Neural progenitor cell (in vitro differentiated cells): Measurements from ENCODE around the gene PIP4K2A. TPM values are rescaled to one million over a fixed set of nuclear protein-coding genes. Genes with fewer than 3 reads are reported as not detected.
"Not testable (repeated sequence)": the region's sequence is repeated elsewhere in the genome, so short reads cannot be mapped to it uniquely, and the experiment has no call there.

ENCODE experiments used
- DNase-seq: peaks from one replicate; pipeline ENCODE4 v3.0.0-alpha.2; 2016; ENCODE audit warnings: low spot score
- H2AFZ ChIP-seq: fragments of 200-600 bp; sonication (generic); replicated peaks from 2 replicates; pipeline ENCODE4 v1.6.1; 2016; ENCODE audit warnings: antibody characterized with exemption
- H3F3A ChIP-seq: fragments of 200-600 bp; sonication (generic); 2 replicates; pipeline ENCODE4 v1.6.1; 2016; ENCODE audit warnings: antibody characterized with exemption, low read depth
- H3K27ac ChIP-seq: fragments of 200-600 bp; sonication (generic); 2 replicates; pipeline ENCODE4 v1.5.1; 2016; ENCODE audit warnings: mild to moderate bottlenecking
- H3K27me3 ChIP-seq: fragments of 200-600 bp; sonication (generic); 2 replicates; pipeline ENCODE4 v1.6.1; 2016; ENCODE audit warnings: mild to moderate bottlenecking, moderate library complexity
- H3K36me3 ChIP-seq: fragments of 200-600 bp; sonication (generic); 2 replicates; pipeline ENCODE4 v1.5.1; 2016
- H3K4me1 ChIP-seq: fragments of 200-600 bp; sonication (generic); 2 replicates; pipeline ENCODE4 v1.6.1; 2016; ENCODE audit warnings: mixed run types
- H3K4me2 ChIP-seq: fragments of 200-600 bp; sonication (generic); 2 replicates; pipeline ENCODE4 v1.6.1; 2016
- H3K4me3 ChIP-seq: fragments of 200-600 bp; sonication (generic); 2 replicates; pipeline ENCODE4 v1.5.1; 2016
- H3K79me2 ChIP-seq: fragments of 200-600 bp; sonication (generic); 2 replicates; pipeline ENCODE4 v1.6.1; 2016; ENCODE audit warnings: low read depth
- H3K9ac ChIP-seq: fragments of 200-600 bp; sonication (generic); 2 replicates; pipeline ENCODE4 v1.6.1; 2016
- H3K9me3 ChIP-seq: fragments of 200-600 bp; sonication (generic); 2 replicates; pipeline ENCODE4 v1.5.1; 2016; ENCODE audit warnings: low read depth
- H4K20me1 ChIP-seq: fragments of 200-600 bp; sonication (generic); 2 replicates; pipeline ENCODE4 v1.6.1; 2016; ENCODE audit warnings: low read depth
- H3K27ac Mint-ChIP-seq: 3 replicates; pipeline ENCODE4 v1.8.0; 2021; ENCODE audit warnings: mixed read lengths
- H3K27me3 Mint-ChIP-seq: 2 replicates; pipeline ENCODE4 v1.8.0; 2022; ENCODE audit warnings: low read depth, mild to moderate bottlenecking, inconsistent platforms, moderate library complexity, mixed read lengths; ENCODE audit not compliant: insufficient read depth
- H3K36me3 Mint-ChIP-seq: 3 replicates; pipeline ENCODE4 v1.8.0; 2021; ENCODE audit warnings: mixed read lengths
- H3K4me1 Mint-ChIP-seq: 3 replicates; pipeline ENCODE4 v1.8.0; 2021; ENCODE audit warnings: mixed read lengths
- H3K4me3 Mint-ChIP-seq: 3 replicates; pipeline ENCODE4 v1.8.0; 2021; ENCODE audit warnings: mild to moderate bottlenecking, moderate library complexity, mixed read lengths
- H3K9me3 Mint-ChIP-seq: 3 replicates; pipeline ENCODE4 v1.8.0; 2020; ENCODE audit warnings: mixed read lengths
- CTCF ChIP-seq: fragments of 200-600 bp; sonication (generic); IDR thresholded peaks from 2 replicates; pipeline ENCODE4 v1.5.1; 2017; ENCODE audit warnings: antibody characterized with exemption, mild to moderate bottlenecking
- EZH2 ChIP-seq: fragments of 200-600 bp; sonication (generic); IDR thresholded peaks from 2 replicates; pipeline ENCODE4 v1.6.1; 2017; ENCODE audit warnings: antibody characterized with exemption, mild to moderate bottlenecking, moderate library complexity
- EZH2phosphoT487 ChIP-seq: fragments of 200-600 bp; sonication (generic); IDR thresholded peaks from 2 replicates; pipeline ENCODE4 v1.6.1; 2017; ENCODE audit warnings: antibody characterized with exemption
- total RNA-seq: library from RNA; depleted of rRNA; stranded (reverse); fragments of >200 nt; gene quantifications from 2 replicates; pipeline ENCODE4 v1.2.3, GENCODE V29; 2015; ENCODE audit warnings: low replicate concordance

Gene PIP4K2A
- total RNA-seq, 1 donor from 2014 or later = 37.6 TPM

DNA sequence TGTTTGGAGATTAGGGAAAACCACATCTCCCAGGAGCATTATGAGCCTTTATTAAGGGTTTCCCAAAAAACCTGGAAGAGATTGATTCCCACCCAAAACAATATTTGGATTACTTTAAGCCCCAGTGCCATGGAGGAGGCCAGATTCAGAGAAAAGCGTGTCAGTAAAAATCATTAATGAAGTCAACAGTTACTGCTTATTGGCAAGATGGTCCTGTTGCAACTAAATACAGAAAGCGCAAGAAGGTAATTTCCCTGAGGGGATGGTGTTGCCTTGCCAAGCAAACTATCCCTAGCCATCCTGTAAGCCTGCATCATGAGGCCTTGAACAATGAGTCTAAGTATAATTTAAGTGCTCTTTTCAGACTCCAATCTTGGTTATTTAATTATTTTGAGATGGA lies 212.5 kb downstream of the PIP4K2A start:
- H3K27ac Mint-ChIP-seq = no peak overlapping the region
- Histone ChIP-seq H3K4me1 (peaks cover 8% of the 10 kb centered on the region), H3K36me3 (no peaks in the 10 kb centered on the region), H3K4me3 (no peak overlapping the region), H3K9me3 (no peaks in the 10 kb centered on the region), H3K4me2 (no peak overlapping the region), H4K20me1 (no peaks in the 10 kb centered on the region), H3K79me2 (no peaks in the 10 kb centered on the region), H3K27ac (no peak overlapping the region), H3F3A (no peaks in the 10 kb centered on the region), H3K27me3 (no peaks in the 10 kb centered on the region), H2AFZ (no peak overlapping the region), H3K9ac (no peak overlapping the region)
- no peak for TF ChIP-seq EZH2phosphoT487
- TF ChIP-seq EZH2 = no peak
- no peak for TF ChIP-seq CTCF
- no peak for DNase-seq
- no peaks in the 10 kb centered on the region for H3K9me3 Mint-ChIP-seq
- H3K36me3 Mint-ChIP-seq = no peaks in the 10 kb centered on the region
- H3K27me3 Mint-ChIP-seq = peaks cover 3% of the 10 kb centered on the region
- H3K4me1 Mint-ChIP-seq = peaks cover 17% of the 10 kb centered on the region
- no peak overlapping the region for H3K4me3 Mint-ChIP-seq

GRCh38 chr10:22501413-22501812 lies 213.0 kb downstream of the PIP4K2A start:
- Histone ChIP-seq H3K36me3 (no peaks in the 10 kb centered on the region), H3K4me3 (no peak overlapping the region), H3K4me1 (peaks cover 8% of the 10 kb centered on the region), H3K79me2 (no peaks in the 10 kb centered on the region), H3K9me3 (no peaks in the 10 kb centered on the region), H3F3A (no peaks in the 10 kb centered on the region), H4K20me1 (no peaks in the 10 kb centered on the region), H3K27me3 (no peaks in the 10 kb centered on the region), H3K27ac (no peak overlapping the region), H3K4me2 (no peak overlapping the region), H3K9ac (no peak overlapping the region), H2AFZ (no peak overlapping the region)
- Mint-ChIP-seq H3K4me1 (peaks cover 17% of the 10 kb centered on the region), H3K27ac (no peak overlapping the region), H3K27me3 (peaks cover 3% of the 10 kb centered on the region), H3K9me3 (no peaks in the 10 kb centered on the region), H3K4me3 (no peak overlapping the region), H3K36me3 (no peaks in the 10 kb centered on the region)
- no peak for TF ChIP-seq EZH2phosphoT487
- no peak for TF ChIP-seq CTCF
- TF ChIP-seq EZH2 = no peak
- no peak for DNase-seq

- Mint-ChIP-seq H3K27ac (no peak overlapping the region), H3K36me3 (no peaks in the 10 kb centered on the region), H3K27me3 (no peaks in the 10 kb centered on the region), H3K4me1 (peaks cover 17% of the 10 kb centered on the region), H3K9me3 (no peaks in the 10 kb centered on the region), H3K4me3 (no peak overlapping the region)
- Histone ChIP-seq H4K20me1 (no peaks in the 10 kb centered on the region), H3K4me2 (no peak overlapping the region), H3K27me3 (no peaks in the 10 kb centered on the region), H2AFZ (no peak overlapping the region), H3K4me1 (peaks cover 8% of the 10 kb centered on the region), H3K27ac (no peak overlapping the region), H3K9me3 (no peaks in the 10 kb centered on the region), H3K79me2 (no peaks in the 10 kb centered on the region), H3K4me3 (no peak overlapping the region), H3K9ac (no peak overlapping the region), H3F3A (no peaks in the 10 kb centered on the region), H3K36me3 (no peaks in the 10 kb centered on the region)
- TF ChIP-seq EZH2 (no peak), CTCF (no peak), EZH2phosphoT487 (no peak)
- no peak for DNase-seq
These were observed 213.6 kb downstream of the PIP4K2A start for GRCh38 chr10:22500656-22501340.

- not testable (repeated sequence) for H3K4me3 ChIP-seq, H2AFZ ChIP-seq, DNase-seq, H3K9me3 ChIP-seq, H3K9ac ChIP-seq, H3K4me1 ChIP-seq, H3K27me3 ChIP-seq, H4K20me1 ChIP-seq, H3K79me2 ChIP-seq, H3K27me3 Mint-ChIP-seq, H3F3A ChIP-seq, H3K36me3 Mint-ChIP-seq, H3K4me3 Mint-ChIP-seq, H3K36me3 ChIP-seq, H3K27ac ChIP-seq, H3K4me2 ChIP-seq, H3K9me3 Mint-ChIP-seq, H3K27ac Mint-ChIP-seq
- H3K4me1 Mint-ChIP-seq = peaks cover 17% of the 10 kb centered on the region
These were observed 214.4 kb downstream of the PIP4K2A start for GRCh38 chr10:22499973-22500372.
